Panc1 (cell line): ENCODE measurements around the gene RND1.

Source experiments
- CTCF ChIP-seq: fragments of 450-650 bp; IDR thresholded peaks from 2 replicates; pipeline ENCODE4 v1.5.1; 2017; ENCODE audit warnings: mild to moderate bottlenecking
- POLR2AphosphoS5 ChIP-seq: IDR thresholded peaks from 2 replicates; pipeline ENCODE4 v1.6.1; 2012; ENCODE audit warnings: mild to moderate bottlenecking, low read depth, low read length, moderate library complexity
- REST ChIP-seq, 2 experiments: IDR thresholded peaks; 2 replicates each; pipeline ENCODE4 v1.6.1; 2011 to 2012; ENCODE audit warnings: low read depth in 2 of 2, control low read depth in 1 of 2, low read length in 1 of 2, mild to moderate bottlenecking in 1 of 2, moderate library complexity in 1 of 2; ENCODE audit not compliant: insufficient read depth in 1 of 2
- SIN3A ChIP-seq: IDR thresholded peaks from 2 replicates; pipeline ENCODE4 v1.6.1; 2012; ENCODE audit warnings: low read depth, mild to moderate bottlenecking, low read length, moderate library complexity, borderline replicate concordance; ENCODE audit not compliant: insufficient read depth
- TCF7L2 ChIP-seq: IDR thresholded peaks from 2 replicates; pipeline ENCODE4 v1.6.1; 2011; ENCODE audit warnings: mild to moderate bottlenecking, low read depth, low read length, inconsistent platforms

GRCh38 chr12:48910196-48910595 lies 44.5 kb upstream of the RND1 start:
- TF ChIP-seq CTCF (no peak), POLR2AphosphoS5 (no peak), SIN3A (no peak), REST (IDR thresholded peaks at IDR 0.05; ENCODE audit: insufficient read depth in 1 of 2, low read depth in 2 of 2, low read length in 1 of 2) (no peak), TCF7L2 (no peak)
